Activated naive CD4-positive, alpha-beta T cell treated with anti-CD3 and anti-CD28 coated beads for 36 hours (primary cell): Measurements from ENCODE around the gene DCBLD1. TPM values are rescaled to one million over a fixed set of nuclear protein-coding genes. Genes with fewer than 3 reads are reported as not detected.
"Not testable (repeated sequence)": the region's sequence is repeated elsewhere in the genome, so short reads cannot be mapped to it uniquely, and the experiment has no call there.

Experiments
- CTCF ChIA-PET: fragments of 350-600 bp; sonication (Branson Sonifier 250); formaldehyde crosslinking; loops from one replicate; lab custom pipeline; 2021; ENCODE audit warnings: antibody characterized with exemption; lab: Charles Lee
- DNase-seq: peaks from one replicate; pipeline ENCODE4 v3.0.0-alpha.2; 2020
- H3K27ac Mint-ChIP-seq: one replicate; pipeline ENCODE4 v1.8.0; 2021; ENCODE audit warnings: mild to moderate bottlenecking, mixed read lengths
- H3K27me3 Mint-ChIP-seq: one replicate; pipeline ENCODE4 v1.8.0; 2021; ENCODE audit warnings: low read depth, mixed read lengths
- H3K36me3 Mint-ChIP-seq: one replicate; pipeline ENCODE4 v1.8.0; 2021; ENCODE audit warnings: low read depth, mixed read lengths
- H3K4me1 Mint-ChIP-seq: one replicate; pipeline ENCODE4 v1.8.0; 2021; ENCODE audit warnings: low read depth, mixed read lengths
- H3K4me3 Mint-ChIP-seq: one replicate; pipeline ENCODE4 v1.8.0; 2021; ENCODE audit warnings: mild to moderate bottlenecking, moderate library complexity, mixed read lengths
- H3K9me3 Mint-ChIP-seq: one replicate; pipeline ENCODE4 v1.8.0; 2021; ENCODE audit warnings: mixed read lengths
- intact Hi-C: fragments of 100-400 bp; cut with micrococcal nuclease; formaldehyde crosslinking; loops from one replicate; pipeline ENCODE4 v1.15.1; 2023
- total RNA-seq, 2 experiments: library from RNA; stranded (reverse); gene quantifications; one replicate each; pipeline ENCODE4 v1.2.3, GENCODE V29; 2021

The DCBLD1 gene
- total RNA-seq, 2 experiments from 2014 or later = 1.1 to 1.4 TPM

DNA sequence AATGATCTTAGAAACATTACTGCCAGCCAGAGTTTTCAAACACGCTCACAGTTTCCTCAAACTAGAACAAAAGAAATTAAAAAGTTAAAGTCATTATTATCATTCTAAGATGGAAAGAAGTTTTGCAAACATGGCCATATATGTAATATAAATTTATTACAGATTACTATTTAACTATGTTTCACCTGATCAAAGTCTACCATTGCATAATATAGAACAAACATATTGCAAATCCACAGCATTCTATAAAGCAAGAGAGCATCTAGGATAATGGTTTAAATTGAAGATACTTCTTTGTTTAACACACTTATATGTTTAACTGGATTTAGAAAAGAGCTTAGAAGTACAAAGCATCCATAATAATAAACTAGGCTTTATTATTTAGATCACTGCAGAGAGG is 26.2 kb upstream of the DCBLD1 start:
- intact Hi-C loops = no loop called here
- H3K27me3 Mint-ChIP-seq = peaks cover 4% of the 10 kb centered on the region
- no peak for DNase-seq
- no peaks in the 10 kb centered on the region for H3K4me1 Mint-ChIP-seq
- CTCF ChIA-PET = interaction anchor here (1.0 to 1.9 kb wide), 4 partner anchors 25 to 148 kb away, joined by 3 to 7 read pairs (median 4); no protein-coding TSS in a partner anchor
- no peaks in the 10 kb centered on the region for H3K9me3 Mint-ChIP-seq
- no peaks in the 10 kb centered on the region for H3K36me3 Mint-ChIP-seq
- no peak overlapping the region for H3K4me3 Mint-ChIP-seq
- H3K27ac Mint-ChIP-seq = no peak overlapping the region

DNA sequence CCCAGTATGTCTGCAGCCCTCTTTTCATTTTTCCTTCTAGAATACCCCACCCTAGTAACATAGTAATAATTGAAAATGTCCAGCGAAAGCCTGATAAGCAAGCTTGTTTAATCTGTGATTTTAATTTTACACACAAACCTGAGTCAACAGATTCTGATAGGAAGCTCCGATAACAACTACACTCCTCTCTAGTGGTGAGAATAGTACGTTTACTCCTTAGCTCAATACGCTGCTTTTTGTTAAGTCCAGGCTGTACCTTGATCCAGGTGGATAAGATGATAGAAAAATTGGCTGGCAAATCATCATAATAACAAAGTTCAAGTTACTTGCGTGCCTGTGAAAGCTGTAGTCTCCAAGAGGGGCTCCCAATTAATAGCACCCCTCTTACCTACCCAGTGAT is 25.5 kb upstream of the DCBLD1 start:
- peaks cover 4% of the 10 kb centered on the region for H3K27me3 Mint-ChIP-seq
- H3K4me3 Mint-ChIP-seq = no peak overlapping the region
- intact Hi-C loops = no loop called here
- CTCF ChIA-PET = interaction anchor here (0.7 to 1.9 kb wide), 7 partner anchors 7 to 147 kb away, joined by 3 to 7 read pairs (median 4); no protein-coding TSS in a partner anchor
- H3K27ac Mint-ChIP-seq = no peak overlapping the region
- no peaks in the 10 kb centered on the region for H3K9me3 Mint-ChIP-seq
- H3K4me1 Mint-ChIP-seq = no peaks in the 10 kb centered on the region
- no peaks in the 10 kb centered on the region for H3K36me3 Mint-ChIP-seq
- DNase-seq = no peak

DNA sequence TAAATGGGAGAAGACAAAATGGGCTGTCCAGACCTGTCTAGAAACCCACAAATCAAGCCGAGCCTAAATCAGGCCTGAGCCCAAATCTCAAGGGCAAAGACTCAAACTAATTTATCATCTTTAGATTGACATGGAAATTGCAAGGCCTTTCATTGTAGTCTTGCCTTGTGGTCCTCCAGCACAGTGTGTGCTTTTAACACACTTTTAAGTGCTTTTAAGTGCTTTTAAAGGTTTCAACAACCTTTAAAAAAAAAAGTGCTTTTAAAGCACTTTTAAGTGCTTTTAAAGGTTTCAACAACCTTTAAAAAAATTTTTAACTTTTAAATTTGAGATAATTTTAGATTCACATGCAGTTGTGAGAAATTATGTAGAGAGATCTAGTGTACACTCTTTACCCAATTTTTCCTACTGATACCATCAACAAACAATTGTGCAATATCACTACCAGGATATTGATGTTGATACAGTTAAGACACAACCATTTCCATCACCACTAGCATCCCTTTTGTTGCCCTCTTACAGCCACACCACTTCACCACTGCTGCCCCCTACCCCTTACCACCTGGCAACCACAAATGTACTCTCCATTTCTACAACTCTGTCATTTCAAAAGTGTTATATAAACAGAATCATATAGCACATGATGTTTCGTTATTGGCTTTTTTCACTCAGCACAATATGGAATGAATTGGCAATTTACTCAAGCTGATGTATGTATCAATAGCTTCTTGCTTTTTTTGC is 23.1 kb upstream of the DCBLD1 start:
- intact Hi-C loops = no loop called here
- H3K27me3 Mint-ChIP-seq = peaks cover 2% of the 10 kb centered on the region
- no peaks in the 10 kb centered on the region for H3K36me3 Mint-ChIP-seq
- no peak for DNase-seq
- no peak overlapping the region for H3K4me3 Mint-ChIP-seq
- CTCF ChIA-PET = interaction anchor here (0.7 kb wide), 1 partner anchor 525 kb away, joined by 3 read pairs; no protein-coding TSS in a partner anchor
- H3K9me3 Mint-ChIP-seq = no peaks in the 10 kb centered on the region
- peaks cover 10% of the 10 kb centered on the region for H3K4me1 Mint-ChIP-seq
- no peak overlapping the region for H3K27ac Mint-ChIP-seq

DNA sequence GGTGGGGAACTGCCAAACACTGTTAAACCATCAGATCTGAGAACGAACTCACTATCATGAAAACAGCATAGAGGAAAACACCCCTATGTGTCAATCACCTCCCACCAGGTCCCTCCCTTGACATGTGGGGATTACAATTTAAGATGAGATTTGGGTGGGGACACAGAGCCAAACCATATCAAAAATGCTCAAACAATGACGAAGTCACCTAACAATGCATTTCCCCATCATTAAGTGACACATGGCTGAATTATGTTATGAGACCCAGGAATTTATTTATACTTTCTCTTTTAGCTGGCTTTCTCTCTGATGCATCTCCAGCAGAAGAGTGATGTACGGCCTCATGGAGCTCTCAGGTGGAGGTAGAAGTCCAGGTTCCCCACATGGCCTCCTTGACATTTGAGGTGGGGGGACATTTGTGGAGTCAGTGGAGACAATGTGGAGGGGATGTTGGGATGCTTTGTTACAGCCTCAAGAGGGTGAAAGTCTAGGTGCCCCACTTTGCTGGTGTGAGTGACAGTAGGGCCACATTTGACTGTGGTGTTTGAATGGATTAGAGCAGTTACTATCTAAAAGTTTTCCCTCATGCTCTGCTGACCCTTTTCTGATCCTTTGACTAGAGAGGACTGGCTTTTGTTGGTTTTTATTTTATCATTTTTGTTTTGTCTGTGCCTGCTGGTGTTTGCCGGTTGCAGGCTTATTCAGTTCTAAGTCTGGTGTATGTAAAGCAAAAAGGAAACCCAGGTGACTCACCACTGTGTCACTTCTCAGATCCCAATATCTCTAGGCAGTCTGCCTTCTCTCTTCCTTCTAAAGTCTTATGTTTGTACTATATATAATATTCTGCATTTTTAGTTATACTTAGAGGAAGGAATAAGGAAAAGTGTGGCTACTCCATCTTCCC is 18.5 kb upstream of the DCBLD1 start:
- H3K9me3 Mint-ChIP-seq = no peaks in the 10 kb centered on the region
- CTCF ChIA-PET = interaction anchor here (1.5 to 1.7 kb wide), 2 partner anchors 14 to 141 kb away, joined by 4 to 7 read pairs; no protein-coding TSS in a partner anchor
- H3K4me3 Mint-ChIP-seq = no peak overlapping the region
- H3K27me3 Mint-ChIP-seq = peaks cover 20% of the 10 kb centered on the region
- intact Hi-C loops = loop anchor here (1.0 kb wide), 4 partner anchors 18 to 138 kb away; partner anchors contain the start of genes DCBLD1 and GOPC
- H3K27ac Mint-ChIP-seq = peak overlapping the region; percentile 54
- peak; percentile 55 for DNase-seq
- peaks cover 13% of the 10 kb centered on the region for H3K4me1 Mint-ChIP-seq
- H3K36me3 Mint-ChIP-seq = no peaks in the 10 kb centered on the region

DNA sequence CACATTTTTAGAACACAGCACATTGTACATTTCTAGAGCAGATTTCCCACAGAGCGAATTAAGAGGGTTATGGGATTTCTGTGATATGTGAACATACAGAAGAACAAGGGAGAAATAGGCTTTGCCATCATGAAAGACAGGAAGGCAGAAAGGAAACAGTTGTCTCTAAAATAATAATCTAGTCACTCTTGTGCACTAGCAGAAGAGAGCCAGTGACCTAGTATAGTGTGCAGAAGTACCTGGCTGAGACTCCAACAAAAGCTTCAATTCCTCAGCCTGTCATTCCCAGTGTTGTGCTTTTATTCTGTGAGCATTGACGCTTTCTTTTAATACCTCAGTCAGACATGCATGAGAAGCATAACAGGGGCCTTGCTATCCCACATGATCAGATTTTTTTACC is 17.8 kb upstream of the DCBLD1 start:
- intact Hi-C loops = loop anchor here (1.0 kb wide), 4 partner anchors 18 to 138 kb away; partner anchors contain the start of genes DCBLD1 and GOPC
- Mint-ChIP-seq H3K27me3 (peaks cover 20% of the 10 kb centered on the region), H3K4me3 (no peak overlapping the region), H3K36me3 (no peaks in the 10 kb centered on the region), H3K27ac (no peak overlapping the region), H3K4me1 (peaks cover 16% of the 10 kb centered on the region), H3K9me3 (no peaks in the 10 kb centered on the region)
- DNase-seq = no peak
- CTCF ChIA-PET = interaction anchor here (1.5 to 1.7 kb wide), 2 partner anchors 15 to 140 kb away, joined by 4 to 7 read pairs; no protein-coding TSS in a partner anchor

DNA sequence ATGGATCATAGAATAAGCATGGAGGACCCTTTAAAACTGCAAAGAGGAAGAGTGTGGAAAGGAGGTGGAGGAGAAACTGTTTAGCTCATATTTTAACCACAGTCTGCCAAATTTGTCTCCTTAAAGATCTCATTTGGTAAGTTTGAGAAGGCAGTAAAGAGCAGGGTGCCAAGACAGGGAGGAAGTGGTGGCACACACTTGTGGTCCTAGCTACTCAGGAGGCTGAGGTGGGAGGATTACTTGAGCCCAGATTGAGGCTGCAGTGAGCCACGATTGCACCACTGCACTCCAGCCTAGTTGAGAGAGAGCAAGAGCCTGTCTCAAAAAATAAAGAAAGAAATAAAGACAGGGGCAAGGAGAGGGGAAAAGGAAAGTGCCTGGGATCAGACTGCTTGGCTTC is 16.8 kb upstream of the DCBLD1 start:
- Mint-ChIP-seq H3K36me3 (no peaks in the 10 kb centered on the region), H3K4me3 (no peak overlapping the region), H3K4me1 (peaks cover 16% of the 10 kb centered on the region), H3K27ac (no peak overlapping the region), H3K9me3 (no peaks in the 10 kb centered on the region), H3K27me3 (peaks cover 19% of the 10 kb centered on the region)
- no peak for DNase-seq
- intact Hi-C loops = no loop called here
- CTCF ChIA-PET = interaction anchor here (1.5 to 1.7 kb wide), 2 partner anchors 16 to 139 kb away, joined by 4 to 7 read pairs; no protein-coding TSS in a partner anchor

DNA sequence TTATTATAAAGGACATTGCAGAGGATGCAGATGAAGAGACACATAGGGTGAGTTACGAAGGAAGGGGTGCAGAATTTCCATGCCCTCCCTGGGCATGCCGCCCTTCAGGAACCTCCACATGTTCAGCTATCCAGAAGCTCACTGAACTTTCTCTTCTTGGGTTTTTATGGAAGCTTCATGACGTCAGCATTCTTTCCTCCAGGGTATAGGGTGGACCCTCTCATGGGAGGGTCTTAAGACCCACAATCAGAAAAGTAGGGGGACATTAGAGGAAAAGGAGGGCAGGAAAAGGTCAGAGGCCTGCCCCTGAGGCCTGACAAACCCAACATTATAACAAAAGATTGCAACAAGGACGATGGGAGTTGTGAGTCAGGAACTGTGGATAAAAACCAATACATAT is 14.6 kb upstream of the DCBLD1 start:
- CTCF ChIA-PET = no interaction called here
- H3K4me3 Mint-ChIP-seq = no peak overlapping the region
- DNase-seq = no peak
- no peak overlapping the region for H3K27ac Mint-ChIP-seq
- H3K27me3 Mint-ChIP-seq = peaks cover 26% of the 10 kb centered on the region
- H3K9me3 Mint-ChIP-seq = no peaks in the 10 kb centered on the region
- H3K4me1 Mint-ChIP-seq = peaks cover 16% of the 10 kb centered on the region
- H3K36me3 Mint-ChIP-seq = no peaks in the 10 kb centered on the region
- intact Hi-C loops = no loop called here

DNA sequence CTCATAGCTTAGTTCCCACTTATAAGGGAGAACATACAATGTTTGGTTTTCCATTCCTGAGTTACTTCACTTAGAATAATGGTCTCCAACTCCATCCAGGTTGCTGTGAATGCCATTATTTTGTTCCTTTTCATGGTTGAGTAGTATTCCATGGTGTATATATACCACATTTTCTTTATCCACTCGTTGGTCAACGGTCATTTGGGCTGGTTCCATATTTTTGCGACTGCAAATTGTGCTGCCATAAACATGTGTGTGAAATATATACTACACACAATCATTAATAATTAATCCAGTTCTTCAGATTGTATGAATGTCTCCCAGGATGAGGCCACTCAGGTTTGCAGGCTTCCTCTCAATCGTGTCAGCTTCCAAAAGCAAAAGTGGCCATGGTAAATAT is 13.9 kb upstream of the DCBLD1 start:
- H3K27me3 Mint-ChIP-seq = peaks cover 31% of the 10 kb centered on the region
- H3K36me3 Mint-ChIP-seq, H3K9me3 Mint-ChIP-seq, H3K4me3 Mint-ChIP-seq, DNase-seq, H3K27ac Mint-ChIP-seq, intact Hi-C loops: not testable (repeated sequence)
- H3K4me1 Mint-ChIP-seq = peaks cover 15% of the 10 kb centered on the region
- CTCF ChIA-PET = interaction anchor here (1.2 kb wide), 1 partner anchor 19 kb away, joined by 8 read pairs; no protein-coding TSS in a partner anchor

DNA sequence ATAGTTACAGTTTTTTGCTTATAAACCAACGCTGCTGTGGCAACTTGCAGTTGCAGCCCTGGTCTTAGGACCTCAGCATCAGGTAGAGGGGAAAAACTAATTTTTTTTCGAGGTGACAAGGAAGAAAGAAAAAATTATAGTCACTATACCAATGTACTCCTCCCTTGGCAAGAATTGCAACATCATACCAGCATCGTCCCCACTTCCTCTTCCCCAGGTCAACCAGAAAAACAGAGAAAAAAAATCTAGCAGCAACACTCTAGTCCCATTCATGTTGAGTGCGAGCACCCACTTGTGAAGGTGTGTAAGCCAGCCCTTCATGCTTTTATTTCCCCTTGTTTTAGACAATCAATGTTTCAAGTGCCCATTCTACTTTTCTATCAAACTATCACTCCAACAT is 13.1 kb upstream of the DCBLD1 start:
- no peak overlapping the region for H3K4me3 Mint-ChIP-seq
- intact Hi-C loops = no loop called here
- DNase-seq = no peak
- H3K27ac Mint-ChIP-seq = no peak overlapping the region
- CTCF ChIA-PET = interaction anchor here (1.2 kb wide), 1 partner anchor 20 kb away, joined by 8 read pairs; no protein-coding TSS in a partner anchor
- no peaks in the 10 kb centered on the region for H3K9me3 Mint-ChIP-seq
- H3K4me1 Mint-ChIP-seq = peaks cover 7% of the 10 kb centered on the region
- H3K27me3 Mint-ChIP-seq = peaks cover 37% of the 10 kb centered on the region
- no peaks in the 10 kb centered on the region for H3K36me3 Mint-ChIP-seq

DNA sequence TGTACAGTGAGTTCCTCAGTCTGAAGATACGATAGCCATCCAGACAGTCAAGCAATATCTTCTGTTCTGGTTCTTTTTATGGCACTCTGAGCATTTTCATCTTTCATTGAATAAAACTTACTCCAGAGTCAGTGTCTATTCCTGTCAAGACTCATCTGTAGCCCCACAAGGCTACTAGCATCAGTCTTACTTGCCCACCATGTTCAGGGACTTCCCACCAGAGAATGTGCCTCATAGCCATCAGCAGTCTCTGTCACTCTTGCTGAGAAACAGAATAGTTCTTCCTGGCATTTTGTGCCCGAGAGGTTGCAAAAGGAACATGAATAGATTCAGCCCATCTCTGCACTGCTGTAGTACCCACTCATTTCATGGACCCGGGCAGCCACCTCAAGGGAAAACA is 12.7 kb upstream of the DCBLD1 start:
- Mint-ChIP-seq H3K36me3 (no peaks in the 10 kb centered on the region), H3K9me3 (no peaks in the 10 kb centered on the region), H3K4me1 (peaks cover 5% of the 10 kb centered on the region), H3K27ac (no peak overlapping the region), H3K27me3 (peaks cover 37% of the 10 kb centered on the region), H3K4me3 (no peak overlapping the region)
- no peak for DNase-seq
- intact Hi-C loops = no loop called here
- CTCF ChIA-PET = no interaction called here

DNA sequence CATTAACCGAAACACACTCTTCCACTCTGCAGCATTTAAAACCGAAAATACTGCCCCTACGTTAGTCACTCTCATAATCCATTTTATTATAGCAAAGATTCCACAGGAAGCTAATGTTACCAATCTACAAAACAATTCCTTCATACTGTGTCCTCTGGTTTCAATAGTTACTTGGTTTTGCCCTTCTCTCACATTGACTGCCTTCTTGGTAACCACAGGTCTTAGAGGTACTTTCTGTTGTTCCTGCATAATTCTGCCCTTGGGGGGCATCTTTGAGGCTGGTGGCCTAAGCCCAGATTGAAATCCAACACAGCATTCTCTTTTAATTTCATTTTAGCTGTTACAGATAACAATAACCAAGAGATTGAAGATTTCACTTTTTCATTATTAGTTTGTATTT is 9.8 kb upstream of the DCBLD1 start:
- H3K9me3 Mint-ChIP-seq = no peaks in the 10 kb centered on the region
- peaks cover 3% of the 10 kb centered on the region for H3K4me1 Mint-ChIP-seq
- H3K36me3 Mint-ChIP-seq = no peaks in the 10 kb centered on the region
- no peak overlapping the region for H3K4me3 Mint-ChIP-seq
- CTCF ChIA-PET = no interaction called here
- no peak for DNase-seq
- intact Hi-C loops = no loop called here
- H3K27ac Mint-ChIP-seq = no peak overlapping the region
- H3K27me3 Mint-ChIP-seq = peaks cover 22% of the 10 kb centered on the region

DNA sequence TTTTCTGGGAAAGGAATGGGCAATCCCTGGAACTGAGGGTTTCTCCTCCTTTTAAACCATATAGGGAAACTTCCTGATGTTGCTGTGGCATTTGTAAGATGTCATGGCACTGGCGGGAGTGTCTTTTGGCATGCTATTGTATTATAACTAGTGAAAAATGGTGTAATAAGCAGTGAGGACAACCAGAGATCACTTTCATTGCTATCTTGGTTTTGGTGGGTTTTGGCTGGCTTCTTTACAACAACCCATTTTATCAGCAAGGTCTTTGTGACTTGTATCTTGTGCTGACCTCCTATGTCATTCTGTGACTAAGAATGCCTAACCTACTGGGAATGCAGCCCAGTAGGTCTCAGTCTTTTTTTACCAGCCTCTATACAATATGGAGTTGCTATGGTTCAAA is 9.1 kb upstream of the DCBLD1 start:
- Mint-ChIP-seq H3K27me3 (peaks cover 24% of the 10 kb centered on the region), H3K4me3 (no peak overlapping the region)

More for the DNA sequence above, 9.1 kb upstream of the DCBLD1 start:
- no peak for DNase-seq
- no peak overlapping the region for H3K27ac Mint-ChIP-seq
- intact Hi-C loops = no loop called here
- CTCF ChIA-PET = interaction anchor here (0.6 to 1.0 kb wide), 2 partner anchors 26 to 75 kb away, joined by 3 read pairs; no protein-coding TSS in a partner anchor
- peaks cover 3% of the 10 kb centered on the region for H3K4me1 Mint-ChIP-seq
- no peaks in the 10 kb centered on the region for H3K9me3 Mint-ChIP-seq
- no peaks in the 10 kb centered on the region for H3K36me3 Mint-ChIP-seq
